Measurements from ENCODE around the gene ZFYVE9. TPM values are rescaled to one million over a fixed set of nuclear protein-coding genes. Genes with fewer than 3 reads are reported as not detected.

ZFYVE9 gene
- total and polyA plus RNA-seq, 10 of the 15 experiments (the other 5 are each of a cell fraction or from before 2014, with no cell fraction given), result 0.26 to 6.9 (median 2.3) TPM

GRCh38 chr1:52281518-52281917 is 139.6 kb downstream of the ZFYVE9 start (continued):
- TF ChIP-seq IRF5 (IDR thresholded peaks at IDR 0.05; ENCODE audit: borderline replicate concordance), result no peak
- TF ChIP-seq SMAD5 (IDR thresholded peaks at IDR 0.05; ENCODE audit: low read depth), result no peak
- no peak for TF ChIP-seq NRF1 (conservative IDR thresholded peaks at IDR 0.05; ENCODE audit: low read depth, low read length)
- no peak for TF ChIP-seq NFYA (IDR thresholded peaks at IDR 0.05; ENCODE audit: borderline replicate concordance, low read depth, low read length)
- no peak for TF ChIP-seq NFXL1 (IDR thresholded peaks at IDR 0.05; ENCODE audit: borderline replicate concordance)
- no peak for TF ChIP-seq ATF3 (IDR thresholded peaks at IDR 0.05; ENCODE audit: borderline replicate concordance, extremely low read depth, low read depth, low read length)

GRCh38 chr1:52288286-52288685 is 146.4 kb downstream of the ZFYVE9 start:
- intact Hi-C loops (cut with micrococcal nuclease; ENCODE audit: unreplicated experiment) (no loop called here), in situ Hi-C loops (cut with MboI) (loop anchor here (25.0 kb wide), 1 partner anchor 151 kb away; the partner anchor contains the start of gene ZFYVE9)
- H3K27ac ChIP-seq (ENCODE audit: control insufficient read depth, insufficient read depth), result no peak overlapping the region
- H3K9me3 ChIP-seq (replicated peaks; ENCODE audit: control insufficient read depth, insufficient read depth, low read length), result no peaks in the 10 kb centered on the region
- POLR2A ChIA-PET, result no interaction called here
- no peaks in the 10 kb centered on the region for H3K36me3 ChIP-seq (ENCODE audit: control insufficient read depth in 2 of 2, insufficient read depth in 2 of 2, low read length in 1 of 2)
- ATAC-seq, result no peak
- no peak overlapping the region for H2AFZ ChIP-seq (ENCODE audit: control insufficient read depth, low read depth, low read length)
- H3K9ac ChIP-seq (ENCODE audit: control insufficient read depth, insufficient read depth, low read length), result no peak overlapping the region
- H3K4me3 ChIP-seq, result no peak overlapping the region
- 97% methylated on average over 3 of the region's 3 CpGs for WGBS (ENCODE audit: insufficient coverage, insufficient replicate concordance, low lambda C conversion rate, missing lambda C conversion rate)
- H3K27me3 ChIP-seq (replicated peaks in 1 of 2; ENCODE audit: control insufficient read depth in 2 of 2, insufficient read depth in 2 of 2, low read length in 1 of 2), result no peaks in the 10 kb centered on the region
- SMC1A ChIA-PET (ENCODE audit: uncharacterized antibody, unreplicated experiment), result no interaction called here
- RAD21 ChIA-PET (ENCODE audit: unreplicated experiment), result interaction anchor here (1.6 kb wide), 1 partner anchor 9 kb away, joined by 3 read pairs; no protein-coding TSS in a partner anchor
- H4K20me1 ChIP-seq (ENCODE audit: control insufficient read depth, insufficient read depth), result no peaks in the 10 kb centered on the region
- BruUV-seq (replicated peaks), result no TSS peak
- no peak overlapping the region for H3K4me2 ChIP-seq (ENCODE audit: control insufficient read depth, insufficient read depth)
- CTCF ChIA-PET, result interaction anchor here (1.7 to 1.8 kb wide), 2 partner anchors 8 to 155 kb away, joined by 9 read pairs; no protein-coding TSS in a partner anchor
- no peaks in the 10 kb centered on the region for H3K4me1 ChIP-seq (ENCODE audit: control insufficient read depth, insufficient read depth, low read length)
- no peak for DNase-seq (ENCODE audit: low read depth, low spot score)
- no peaks in the 10 kb centered on the region for H3K79me2 ChIP-seq (ENCODE audit: control insufficient read depth, insufficient read depth, low read length)
- no peak for FAIRE-seq
- no peak for TF ChIP-seq CBX5 (IDR thresholded peaks at IDR 0.05; ENCODE audit: low read depth)
- TF ChIP-seq EZH2 (IDR thresholded peaks at IDR 0.05; ENCODE audit: borderline replicate concordance, control insufficient read depth, low read depth, low read length), result no peak
- TF ChIP-seq PRDM15 (CRISPR knock-in tag; IDR thresholded peaks at IDR 0.05), result no peak
- no peak for TF ChIP-seq MTA2 (IDR thresholded peaks at IDR 0.05; ENCODE audit: low read depth)
- no peak for TF ChIP-seq ATF2 (IDR thresholded peaks at IDR 0.05; ENCODE audit: low read length)
- TF ChIP-seq ATF3 (IDR thresholded peaks at IDR 0.05; ENCODE audit: borderline replicate concordance, extremely low read depth, low read depth, low read length), result no peak
- no peak for TF ChIP-seq ELK1 (IDR thresholded peaks at IDR 0.05; ENCODE audit: low read depth, low read length)
- TF ChIP-seq GATAD2B (conservative IDR thresholded peaks at IDR 0.05; ENCODE audit: low read depth), result no peak
- TF ChIP-seq MTA3 (IDR thresholded peaks at IDR 0.05; ENCODE audit: borderline replicate concordance, low read length), result no peak

All from GM12878 (cell line).